ENCODE data around the gene IFITM2.
A peak's percentile ranks its signal among the peaks of the same experiment; 100 is the strongest.

The IFITM2 gene

DNA sequence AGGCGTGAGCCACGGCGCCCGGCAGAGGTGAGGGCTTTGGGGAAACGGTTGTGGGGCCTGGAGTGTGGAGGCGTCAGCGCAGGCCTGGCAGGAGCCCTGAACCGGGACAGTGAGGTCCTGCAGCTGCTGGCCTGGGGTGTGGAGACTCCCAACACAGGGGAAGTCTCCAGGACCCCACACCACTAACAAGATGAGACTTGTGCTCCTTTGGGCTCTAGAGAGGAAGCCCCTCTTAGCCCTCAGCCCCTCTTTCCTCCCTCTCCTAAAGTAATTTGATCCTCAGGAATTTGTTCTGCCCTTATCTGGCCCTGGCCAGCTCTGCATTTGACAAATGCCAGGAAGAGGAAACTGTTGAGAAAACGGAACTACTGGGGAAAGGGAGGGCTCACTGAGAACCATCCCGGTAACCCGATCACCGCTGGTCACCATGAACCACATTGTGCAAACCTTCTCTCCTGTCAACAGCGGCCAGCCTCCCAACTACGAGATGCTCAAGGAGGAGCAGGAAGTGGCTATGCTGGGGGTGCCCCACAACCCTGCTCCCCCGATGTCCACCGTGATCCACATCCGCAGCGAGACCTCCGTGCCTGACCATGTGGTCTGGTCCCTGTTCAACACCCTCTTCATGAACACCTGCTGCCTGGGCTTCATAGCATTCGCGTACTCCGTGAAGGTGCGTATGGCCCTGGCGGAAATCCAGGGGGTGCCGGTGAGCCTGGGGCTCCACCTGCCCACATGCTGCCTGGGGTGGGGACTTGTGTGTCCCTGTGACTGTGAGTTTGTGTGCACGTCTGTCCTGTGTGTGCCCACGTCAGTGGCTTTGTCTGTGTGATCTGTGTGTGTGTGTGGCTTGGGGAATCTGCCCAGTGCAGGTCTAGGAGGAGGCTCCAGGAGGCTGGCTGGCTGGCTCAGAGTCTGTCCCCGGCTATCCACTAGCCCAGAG is at the start of gene IFITM2:
IFITM2 (plus strand) TSS at position 51 of the 943 bp plus-strand sequence; CDS start at position 428, 377 bp downstream.
- peak; percentile 58 for DNase-seq

DNA sequence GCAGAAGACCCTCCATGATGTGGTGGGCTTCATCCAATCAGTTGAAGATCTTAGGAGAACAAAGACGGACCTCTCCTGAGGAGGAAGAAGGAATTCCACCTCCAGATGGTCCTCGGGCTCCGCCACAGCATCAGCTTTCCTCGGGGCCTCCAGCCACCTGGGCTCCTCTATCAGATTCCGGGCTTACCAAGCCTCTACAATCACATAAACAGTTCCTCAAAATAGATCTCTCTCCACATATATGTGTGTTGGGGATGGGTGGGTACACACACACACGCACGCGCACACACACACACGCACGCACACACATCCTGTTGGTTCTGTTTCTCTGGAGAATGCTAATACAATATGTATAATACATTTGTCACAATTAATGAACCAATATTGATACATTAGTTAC is 48.2 kb upstream of the IFITM2 start:
- DNase-seq = no peak

DNA sequence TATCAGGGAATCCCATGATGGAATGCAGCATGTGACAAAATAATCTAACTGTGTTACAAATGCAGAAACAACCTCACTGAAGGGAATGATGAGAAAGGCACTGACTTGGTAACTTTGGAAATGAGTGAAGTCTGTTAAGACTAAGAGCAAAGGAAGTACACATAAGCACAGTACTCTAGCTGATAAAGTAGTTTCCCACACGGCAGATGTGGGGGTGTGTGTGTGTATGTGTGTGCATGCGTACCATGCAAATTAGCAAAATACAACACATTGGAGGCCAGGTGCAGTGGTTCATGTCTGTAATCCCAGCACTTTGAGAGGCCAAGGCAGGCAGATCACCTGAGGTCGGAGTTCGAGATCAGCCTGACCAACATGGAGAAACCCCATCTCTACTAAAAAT is 46.0 kb upstream of the IFITM2 start:
- no peak for DNase-seq

DNA sequence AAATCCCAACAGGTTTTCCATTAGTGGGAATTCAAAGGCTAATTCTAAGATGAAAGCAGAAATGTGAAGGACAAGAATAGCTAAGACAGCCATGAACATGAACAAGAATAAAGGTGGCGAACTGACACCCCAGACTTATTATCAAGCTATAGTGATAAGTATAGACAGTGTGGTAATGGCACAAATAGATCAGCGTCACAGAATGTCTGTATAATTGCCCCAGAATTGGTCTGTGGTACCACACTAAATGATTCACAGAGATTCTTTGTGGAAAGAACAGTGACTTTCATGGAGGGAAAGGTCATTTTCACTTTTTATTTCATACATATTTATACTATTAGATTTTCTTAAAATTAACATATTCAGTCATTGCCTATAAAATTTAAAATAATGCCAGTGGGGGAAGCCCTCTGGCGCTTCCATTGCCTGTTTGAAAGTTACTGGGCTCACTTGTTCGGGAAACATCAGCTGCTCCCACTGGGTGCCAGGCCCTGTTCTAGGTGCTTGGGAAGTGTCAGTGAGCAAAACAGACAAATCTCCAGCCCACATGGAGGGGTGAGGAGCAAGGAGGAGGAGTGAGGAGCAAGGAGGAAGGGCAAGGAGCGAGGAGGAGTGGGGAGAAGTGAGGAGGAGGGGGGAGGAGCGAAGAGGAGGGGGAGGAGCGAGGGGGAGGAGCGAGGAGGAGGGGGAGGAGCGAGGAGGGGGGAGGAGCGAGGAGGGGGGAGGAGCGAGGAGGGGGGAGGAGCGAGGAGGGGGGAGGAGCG is 40.8 kb upstream of the IFITM2 start:
- DNase-seq = peak; percentile 47

DNA sequence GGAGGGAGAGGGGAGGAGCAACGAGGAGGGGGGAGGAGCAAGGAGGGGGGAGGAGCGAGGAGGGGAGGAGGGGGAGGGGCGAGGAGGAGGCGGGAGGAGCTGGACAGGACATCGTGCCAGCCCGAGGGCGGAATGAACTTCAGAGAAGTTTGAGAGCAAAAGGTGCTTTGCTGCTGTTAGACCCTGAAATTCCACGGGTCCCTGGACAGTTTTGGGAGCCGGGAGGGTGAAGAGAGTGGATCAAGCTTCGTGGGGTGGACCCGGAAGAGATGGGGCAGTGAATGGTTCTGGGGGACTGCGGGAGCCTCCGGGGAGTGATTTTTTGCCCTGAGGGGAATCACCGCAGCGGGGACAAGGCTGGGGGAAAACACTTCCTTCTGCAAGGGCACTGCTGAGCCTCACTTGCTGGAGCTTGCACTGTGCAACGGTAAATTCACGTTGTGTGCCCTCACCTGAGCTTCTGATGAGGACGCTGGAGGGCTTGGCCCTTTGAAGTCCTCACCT is 40.1 kb upstream of the IFITM2 start:
- DNase-seq = peak; percentile 65

DNA sequence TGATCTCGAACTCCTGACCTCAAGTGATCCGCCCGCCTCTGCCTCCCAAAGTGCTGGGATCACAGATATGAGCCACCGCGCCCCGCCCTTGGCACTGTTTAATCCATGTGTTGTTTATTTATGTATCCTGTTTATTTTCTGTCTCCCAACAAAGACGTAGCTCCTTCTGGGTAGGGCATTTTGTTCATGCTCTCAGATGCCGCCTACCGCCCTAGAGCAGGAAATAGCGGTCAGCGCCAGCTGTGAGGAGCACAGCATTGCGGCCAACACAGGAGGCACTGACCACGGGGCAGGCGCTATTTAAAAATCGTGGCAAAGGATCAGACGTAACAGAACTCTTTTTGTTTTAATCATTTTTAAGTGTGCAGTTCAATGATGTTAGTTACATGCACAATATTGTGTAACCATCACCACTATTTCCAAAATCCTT is 38.9 kb upstream of the IFITM2 start:
- DNase-seq = peak; percentile 65

DNA sequence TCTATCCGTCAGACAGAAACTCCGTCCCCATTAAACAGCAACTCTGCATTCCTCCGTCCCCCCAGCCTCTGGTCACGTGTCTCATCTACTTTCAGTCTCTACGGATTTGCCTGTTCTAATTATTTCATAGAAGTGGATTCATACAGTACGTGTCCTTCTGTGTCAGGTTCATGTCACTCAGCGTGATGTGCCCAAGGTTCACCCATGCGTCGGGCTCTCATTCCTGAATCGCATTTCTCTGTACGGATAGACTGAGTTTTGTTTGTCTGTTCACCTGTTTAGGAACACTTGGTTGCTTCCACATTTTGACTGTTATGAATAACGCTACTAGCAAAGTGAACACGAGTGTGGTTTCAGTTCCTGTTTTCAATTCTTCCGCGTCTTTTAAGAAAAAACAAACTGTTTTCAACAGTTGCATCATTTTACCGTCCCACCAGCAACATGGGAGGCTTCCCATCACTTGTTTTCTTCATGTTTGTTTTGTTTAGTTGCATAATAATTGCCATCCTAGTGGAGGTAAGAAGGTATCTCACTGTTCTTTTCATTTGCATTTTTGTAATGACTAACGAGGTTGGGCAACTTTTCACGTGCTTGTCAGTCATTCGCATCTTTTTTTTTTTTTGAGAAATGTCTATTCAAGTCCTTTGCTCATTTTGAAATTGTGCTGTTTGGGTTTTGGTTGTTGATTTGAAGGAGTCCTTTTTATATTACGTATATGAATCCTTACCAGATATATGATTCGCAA is 38.3 kb upstream of the IFITM2 start:
- DNase-seq = peak; percentile 75

- DNase-seq = no peak
Measured at GRCh38 chr11:270451-271318, 36.9 kb upstream of the IFITM2 start.

DNA sequence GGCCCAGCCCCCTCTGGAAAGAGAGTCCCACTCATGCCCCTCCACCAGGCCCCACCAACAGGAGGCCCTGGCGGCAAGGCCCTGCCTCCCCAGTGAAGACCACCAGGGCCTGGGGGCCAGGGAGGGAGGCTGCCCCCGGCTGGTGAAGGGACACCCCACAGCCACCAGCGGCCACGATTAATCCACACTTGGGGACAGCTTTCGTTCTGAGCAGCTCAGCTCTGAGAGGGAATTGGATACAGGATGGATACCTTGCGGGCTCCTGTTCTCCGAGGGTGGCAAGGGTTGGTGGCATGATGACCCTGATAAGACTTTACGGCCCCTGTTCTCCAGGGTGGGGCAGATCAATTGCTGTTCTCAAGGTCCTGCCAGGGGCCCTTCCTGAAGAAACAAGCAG is 36.3 kb upstream of the IFITM2 start:
- DNase-seq = no peak

DNA sequence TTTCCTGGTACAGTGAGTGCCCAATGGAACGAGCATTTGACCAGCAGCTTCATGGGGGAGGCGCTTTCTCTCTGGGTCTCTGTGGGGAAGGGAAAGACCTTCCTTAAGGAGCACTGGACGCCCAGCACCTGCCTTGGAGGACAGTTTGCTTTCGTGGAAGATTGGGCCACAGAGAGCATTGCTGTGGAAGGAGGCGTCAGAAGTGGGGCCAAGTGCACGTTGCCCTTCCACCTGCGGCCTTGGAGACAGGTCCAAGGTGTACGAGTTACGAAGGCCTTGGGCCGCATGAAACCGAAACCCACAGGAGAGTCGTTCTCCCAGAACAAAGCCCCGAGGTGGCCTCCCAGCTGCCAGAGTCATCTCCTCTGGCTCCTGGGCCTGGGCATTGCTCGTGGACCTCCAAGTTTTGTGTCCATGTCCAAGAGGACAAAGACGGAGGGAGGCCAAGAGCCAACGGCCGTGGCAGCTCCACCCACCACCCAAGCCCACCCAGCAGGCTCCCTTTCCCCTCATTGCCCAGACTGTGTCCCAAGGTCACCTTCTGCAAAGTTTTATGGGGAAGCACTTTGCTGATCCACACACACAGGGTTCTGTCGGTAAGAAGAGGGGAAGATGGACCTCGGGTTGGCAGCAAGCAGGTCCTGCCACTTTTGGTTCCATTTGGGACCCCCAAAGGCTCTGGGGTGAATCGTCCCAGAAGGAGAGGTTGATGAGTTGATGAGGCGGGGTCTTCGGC is 35.3 kb upstream of the IFITM2 start:
- no peak for DNase-seq

DNA sequence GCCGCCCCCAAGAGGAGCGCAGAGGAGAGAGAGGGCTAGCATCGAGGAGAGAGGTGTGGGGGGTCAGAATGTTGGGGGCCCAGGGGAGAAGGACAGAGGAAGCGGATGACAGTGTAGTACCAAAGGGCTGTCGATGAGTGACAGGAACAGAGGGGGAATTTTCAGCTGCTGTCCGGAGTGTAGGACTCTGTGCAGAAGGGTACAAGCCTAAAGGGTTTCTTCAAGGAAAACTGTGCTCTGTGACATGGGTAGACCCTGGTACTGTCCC is 34.8 kb upstream of the IFITM2 start:
- no peak for DNase-seq

- DNase-seq = no peak
Measured at GRCh38 chr11:276219-276618, 31.4 kb upstream of the IFITM2 start.

DNA sequence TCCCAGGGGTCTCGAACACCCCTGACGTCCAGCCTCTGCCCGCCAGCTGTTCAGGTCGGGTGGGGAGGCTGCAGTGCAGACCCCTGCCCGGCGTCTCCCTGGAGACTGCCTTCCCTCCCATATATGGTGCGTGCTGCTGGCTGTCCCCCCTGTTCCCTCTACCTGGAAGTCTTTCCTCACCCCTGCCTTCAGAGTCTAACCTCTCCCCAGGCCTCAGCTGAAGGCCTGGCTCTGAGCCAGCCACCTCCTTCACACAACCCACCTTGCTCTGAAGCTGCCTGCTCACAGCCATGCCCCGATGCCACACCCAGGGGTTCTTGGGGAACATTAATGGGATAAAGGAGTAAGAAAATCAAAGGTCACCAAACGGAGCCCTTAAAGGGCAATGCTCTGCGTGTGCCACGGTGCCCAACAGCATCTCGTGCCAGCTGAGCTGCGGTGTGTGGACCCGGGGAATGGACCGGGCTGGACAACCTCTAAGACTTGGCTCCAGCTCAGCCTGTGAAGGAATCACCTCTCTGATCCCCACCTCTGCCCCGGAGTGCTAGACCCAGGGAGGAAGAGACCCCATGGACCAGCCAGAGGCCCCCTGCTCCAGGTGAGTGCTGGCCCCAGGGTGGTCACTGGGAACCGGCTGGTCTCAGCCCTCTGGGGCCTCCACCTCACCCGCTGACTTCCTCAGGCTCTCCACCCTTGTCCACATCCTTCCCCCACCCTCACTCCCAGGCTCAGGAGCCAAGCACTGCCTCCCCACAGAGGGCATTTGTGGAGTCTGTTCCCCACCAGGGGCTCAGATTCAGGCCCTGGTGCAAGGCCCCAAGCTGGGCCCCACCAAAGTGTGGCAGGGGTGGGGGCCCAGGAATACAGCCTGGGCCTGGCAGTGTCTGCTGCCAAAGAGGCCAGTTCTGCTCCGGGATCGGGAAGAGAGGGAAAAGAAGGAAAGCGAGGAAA is 29.3 kb upstream of the IFITM2 start, which contains the start of gene NLRP6:
NLRP6 (plus strand) TSS at position 407 of the 951 bp plus-strand sequence; CDS start at position 570, 163 bp downstream.
- no peak for DNase-seq

DNA sequence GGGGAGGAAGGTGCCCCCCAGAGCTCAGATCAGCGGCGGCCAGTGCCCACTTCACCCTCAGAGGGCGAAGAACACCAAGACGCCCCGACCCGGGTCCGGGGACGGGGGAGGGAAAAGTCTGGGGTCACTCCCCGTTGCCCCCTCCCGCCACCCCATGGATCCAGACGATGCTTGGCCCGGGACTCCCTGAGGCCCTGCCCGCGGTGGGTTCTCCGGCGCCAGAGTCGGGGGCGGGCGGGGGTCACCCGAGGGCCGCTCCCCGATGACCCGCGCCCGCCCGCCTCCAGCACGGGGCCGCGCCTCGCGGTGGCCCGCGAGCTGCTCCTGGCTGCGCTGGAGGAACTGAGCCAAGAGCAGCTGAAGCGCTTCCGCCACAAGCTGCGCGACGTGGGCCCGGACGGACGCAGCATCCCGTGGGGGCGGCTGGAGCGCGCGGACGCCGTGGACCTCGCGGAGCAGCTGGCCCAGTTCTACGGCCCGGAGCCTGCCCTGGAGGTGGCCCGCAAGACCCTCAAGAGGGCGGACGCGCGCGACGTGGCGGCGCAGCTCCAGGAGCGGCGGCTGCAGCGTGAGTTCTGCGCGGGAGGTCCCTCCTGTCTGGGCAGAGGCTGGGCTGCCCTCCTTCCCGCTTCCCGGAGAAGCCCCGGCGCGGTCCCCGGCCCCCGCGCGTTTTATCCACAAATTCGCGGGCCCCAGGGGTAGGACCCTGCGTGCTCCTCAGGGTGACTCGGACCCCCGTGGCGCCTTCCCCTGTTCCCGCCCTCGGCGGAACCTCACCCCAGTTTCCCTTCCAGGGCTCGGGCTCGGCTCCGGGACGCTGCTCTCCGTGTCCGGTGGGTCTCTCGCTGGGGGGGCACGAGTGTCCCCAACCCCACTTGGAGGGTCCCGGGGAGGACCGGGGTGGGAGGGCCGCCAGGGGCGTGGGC is 28.3 kb upstream of the IFITM2 start:
- no peak for DNase-seq

- DNase-seq = peak; percentile 53
Measured at GRCh38 chr11:279966-280705, 27.5 kb upstream of the IFITM2 start.

DNA sequence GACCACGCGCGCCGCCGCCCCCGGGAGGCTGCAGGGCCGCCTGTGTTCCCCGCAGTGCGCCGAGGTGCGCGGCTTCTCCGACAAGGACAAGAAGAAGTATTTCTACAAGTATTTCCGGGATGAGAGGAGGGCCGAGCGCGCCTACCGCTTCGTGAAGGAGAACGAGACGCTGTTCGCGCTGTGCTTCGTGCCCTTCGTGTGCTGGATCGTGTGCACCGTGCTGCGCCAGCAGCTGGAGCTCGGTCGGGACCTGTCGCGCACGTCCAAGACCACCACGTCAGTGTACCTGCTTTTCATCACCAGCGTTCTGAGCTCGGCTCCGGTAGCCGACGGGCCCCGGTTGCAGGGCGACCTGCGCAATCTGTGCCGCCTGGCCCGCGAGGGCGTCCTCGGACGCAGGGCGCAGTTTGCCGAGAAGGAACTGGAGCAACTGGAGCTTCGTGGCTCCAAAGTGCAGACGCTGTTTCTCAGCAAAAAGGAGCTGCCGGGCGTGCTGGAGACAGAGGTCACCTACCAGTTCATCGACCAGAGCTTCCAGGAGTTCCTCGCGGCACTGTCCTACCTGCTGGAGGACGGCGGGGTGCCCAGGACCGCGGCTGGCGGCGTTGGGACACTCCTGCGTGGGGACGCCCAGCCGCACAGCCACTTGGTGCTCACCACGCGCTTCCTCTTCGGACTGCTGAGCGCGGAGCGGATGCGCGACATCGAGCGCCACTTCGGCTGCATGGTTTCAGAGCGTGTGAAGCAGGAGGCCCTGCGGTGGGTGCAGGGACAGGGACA is 26.7 kb upstream of the IFITM2 start:
- peak; percentile 34 for DNase-seq

DNA sequence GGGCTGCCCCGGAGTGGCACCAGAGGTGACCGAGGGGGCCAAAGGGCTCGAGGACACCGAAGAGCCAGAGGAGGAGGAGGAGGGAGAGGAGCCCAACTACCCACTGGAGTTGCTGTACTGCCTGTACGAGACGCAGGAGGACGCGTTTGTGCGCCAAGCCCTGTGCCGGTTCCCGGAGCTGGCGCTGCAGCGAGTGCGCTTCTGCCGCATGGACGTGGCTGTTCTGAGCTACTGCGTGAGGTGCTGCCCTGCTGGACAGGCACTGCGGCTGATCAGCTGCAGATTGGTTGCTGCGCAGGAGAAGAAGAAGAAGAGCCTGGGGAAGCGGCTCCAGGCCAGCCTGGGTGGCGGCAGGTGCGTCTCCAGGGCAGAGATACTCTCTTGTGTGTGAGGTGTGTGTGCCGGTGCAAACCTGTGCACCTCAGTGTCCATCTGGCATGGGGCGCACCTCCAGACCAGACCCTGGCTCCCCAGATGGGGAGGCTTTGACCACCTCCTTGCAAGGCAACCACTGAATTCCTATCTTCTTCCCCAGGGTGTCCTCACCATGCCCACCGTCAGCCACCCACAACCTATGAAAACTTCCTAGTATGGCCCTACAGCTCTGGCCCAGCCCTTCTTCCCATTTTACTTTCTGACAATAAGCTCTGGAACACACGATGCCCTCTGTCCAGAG is 26.0 kb upstream of the IFITM2 start:
- DNase-seq = no peak
